Tibial artery (tissue), 4 donors: ENCODE data around the gene HPS4.

ENCODE experiments used
- DNase-seq, 2 donors: peaks; one replicate each; pipeline ENCODE4 v3.0.0-alpha.2; 2019
- H3K27ac ChIP-seq, 2 donors: fragments of 200-600 bp; sonication (generic) in 1 of 2; 1 replicate in 1 of 2; 2 replicates in 1 of 2; pipeline ENCODE4 v1.5.1; 2018 to 2019; ENCODE audit warnings: mild to moderate bottlenecking in 1 of 2
- H3K27me3 ChIP-seq, 2 donors: fragments of 200-600 bp; sonication (generic) in 1 of 2; one replicate each; pipeline versions ENCODE4 v1.5.1 to v1.6.0; 2016 to 2019
- H3K36me3 ChIP-seq, 3 donors: fragments of 200-600 bp; sonication (generic) in 2 of 3; one replicate each; pipeline ENCODE4 v1.5.1; 2016 to 2019; ENCODE audit warnings: mild to moderate bottlenecking in 2 of 3
- H3K4me1 ChIP-seq, 4 donors: fragments of 200-600 bp; sonication (generic) in 2 of 4; 1 replicate in 3 of 4; 2 replicates in 1 of 4; pipeline ENCODE4 v1.5.1; 2016 to 2019
- H3K4me3 ChIP-seq, 2 donors: fragments of 200-600 bp; sonication (generic) in 1 of 2; 1 replicate in 1 of 2; 2 replicates in 1 of 2; pipeline ENCODE4 v1.5.1; 2018 to 2019; ENCODE audit warnings: mild to moderate bottlenecking in 2 of 2
- H3K9me3 ChIP-seq, 3 donors: fragments of 200-600 bp; sonication (generic) in 1 of 3; one replicate each; pipeline ENCODE4 v1.5.1; 2016 to 2019
- intact Hi-C: fragments of 100-400 bp; cut with DNase I; formaldehyde crosslinking; loops from one replicate; pipeline ENCODE4 v1.15.0; 2023; ENCODE audit warnings: low total_unique reads
- TF ChIP-seq, protein P1 (sequence below), 2 experiments: fragments of 200-600 bp in 1 of 2; fragments of 450-650 bp in 1 of 2; IDR thresholded peaks; one replicate each; pipeline ENCODE4 v1.5.1; 2017 to 2019; ENCODE audit warnings: antibody characterized with exemption in 2 of 2, mild to moderate bottlenecking in 1 of 2, moderate library complexity in 1 of 2

Gene HPS4

DNA sequence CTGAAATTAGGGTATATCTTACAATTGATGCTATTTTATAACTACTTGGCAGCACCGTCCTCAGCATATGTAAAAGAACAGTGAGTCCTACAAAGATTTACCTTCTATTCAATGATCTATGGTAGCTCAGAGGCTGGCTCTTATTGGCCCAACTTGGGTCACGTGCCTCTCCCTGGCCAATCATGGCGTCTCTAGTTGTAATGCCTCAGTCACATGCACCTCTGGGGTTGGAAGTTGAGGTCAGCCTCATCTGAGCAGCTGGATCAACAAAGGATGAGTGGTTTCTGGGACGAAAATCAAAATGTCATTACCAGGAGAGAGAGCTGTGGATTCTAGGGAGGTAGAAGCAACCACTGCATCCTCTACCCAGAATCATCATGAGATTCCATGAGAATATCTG, 77.5 kb downstream of the HPS4 start:
- intact Hi-C loops: no loop called here
- Histone ChIP-seq H3K4me3 (no peak overlapping the region), H3K27ac (no peak overlapping the region), H3K27me3 (peaks cover 0 to 39% of the 10 kb centered on the region in 2 donors), H3K4me1 (no peaks in the 10 kb centered on the region), H3K36me3 (no peaks in the 10 kb centered on the region), H3K9me3 (no peaks in the 10 kb centered on the region)
- DNase-seq: no peak
- TF ChIP-seq, protein P1, sequence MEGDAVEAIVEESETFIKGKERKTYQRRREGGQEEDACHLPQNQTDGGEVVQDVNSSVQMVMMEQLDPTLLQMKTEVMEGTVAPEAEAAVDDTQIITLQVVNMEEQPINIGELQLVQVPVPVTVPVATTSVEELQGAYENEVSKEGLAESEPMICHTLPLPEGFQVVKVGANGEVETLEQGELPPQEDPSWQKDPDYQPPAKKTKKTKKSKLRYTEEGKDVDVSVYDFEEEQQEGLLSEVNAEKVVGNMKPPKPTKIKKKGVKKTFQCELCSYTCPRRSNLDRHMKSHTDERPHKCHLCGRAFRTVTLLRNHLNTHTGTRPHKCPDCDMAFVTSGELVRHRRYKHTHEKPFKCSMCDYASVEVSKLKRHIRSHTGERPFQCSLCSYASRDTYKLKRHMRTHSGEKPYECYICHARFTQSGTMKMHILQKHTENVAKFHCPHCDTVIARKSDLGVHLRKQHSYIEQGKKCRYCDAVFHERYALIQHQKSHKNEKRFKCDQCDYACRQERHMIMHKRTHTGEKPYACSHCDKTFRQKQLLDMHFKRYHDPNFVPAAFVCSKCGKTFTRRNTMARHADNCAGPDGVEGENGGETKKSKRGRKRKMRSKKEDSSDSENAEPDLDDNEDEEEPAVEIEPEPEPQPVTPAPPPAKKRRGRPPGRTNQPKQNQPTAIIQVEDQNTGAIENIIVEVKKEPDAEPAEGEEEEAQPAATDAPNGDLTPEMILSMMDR (IDR thresholded peaks at IDR 0.05): no peak

DNA sequence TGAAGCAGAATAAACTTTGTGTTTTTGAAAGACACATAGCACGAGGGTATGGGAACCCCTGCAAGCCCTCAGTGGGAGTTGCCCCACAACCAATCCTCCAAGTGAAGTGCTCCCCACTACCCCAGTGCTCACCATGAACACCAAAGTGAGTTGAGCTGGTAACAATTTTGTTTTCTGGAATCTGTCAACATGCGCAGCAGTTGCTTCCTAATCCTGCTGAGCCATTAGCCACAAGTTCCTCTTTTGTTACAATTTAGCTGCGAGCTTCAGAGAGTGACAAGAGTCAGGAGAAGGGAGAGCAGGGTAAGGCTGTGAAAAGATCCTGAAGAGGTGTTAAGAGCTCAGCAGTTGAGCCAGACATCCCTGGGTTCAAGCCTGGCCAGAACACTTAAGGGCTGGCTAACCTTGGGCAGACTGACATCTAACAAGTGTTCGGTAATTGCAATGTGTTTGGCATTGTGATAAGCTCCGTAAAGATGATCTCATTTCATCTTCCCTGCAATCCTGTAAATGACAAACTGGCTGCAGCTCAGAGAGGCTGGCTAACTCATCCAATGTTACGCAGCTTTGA, 78.6 kb downstream of the HPS4 start:
- H3K4me1 ChIP-seq: no peaks in the 10 kb centered on the region
- H3K36me3 ChIP-seq: no peaks in the 10 kb centered on the region
- TF ChIP-seq, protein P1 (IDR thresholded peaks at IDR 0.05): no peak
- no peaks in the 10 kb centered on the region for H3K9me3 ChIP-seq
- H3K4me3 ChIP-seq: no peak overlapping the region
- DNase-seq: no peak
- H3K27ac ChIP-seq: no peak overlapping the region
- peaks cover 0 to 36% of the 10 kb centered on the region in 2 donors for H3K27me3 ChIP-seq
- intact Hi-C loops: no loop called here

DNA sequence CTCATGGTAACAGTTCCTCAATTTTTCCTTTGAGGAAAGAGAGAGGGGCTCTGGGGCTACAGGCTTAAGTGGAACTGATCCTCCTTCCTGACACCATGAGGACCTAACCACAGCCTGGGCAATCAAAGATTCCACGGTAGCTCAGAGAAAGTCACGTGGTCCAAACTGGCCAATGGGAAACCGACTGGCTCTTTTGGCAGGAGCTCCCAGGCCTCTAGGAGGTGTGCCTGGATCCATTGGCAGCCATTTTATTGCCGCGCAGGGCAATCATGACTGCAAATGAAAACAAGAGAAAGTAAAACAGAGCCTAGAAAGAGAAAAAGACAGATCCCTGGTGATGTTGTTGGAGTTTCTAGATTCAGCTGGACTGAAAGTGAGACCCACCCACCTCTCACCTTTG, 81.9 kb downstream of the HPS4 start:
- H3K36me3 ChIP-seq: no peaks in the 10 kb centered on the region
- DNase-seq: no peak
- no peaks in the 10 kb centered on the region for H3K4me1 ChIP-seq
- H3K27me3 ChIP-seq: peaks cover 0 to 33% of the 10 kb centered on the region in 2 donors
- intact Hi-C loops: no loop called here
- TF ChIP-seq, protein P1 (IDR thresholded peaks at IDR 0.05): no peak
- H3K27ac ChIP-seq: no peak overlapping the region
- H3K4me3 ChIP-seq: no peak overlapping the region
- no peaks in the 10 kb centered on the region for H3K9me3 ChIP-seq
